HG03558 (cell line): ENCODE data around the gene ZIC4.

Source experiments
- ATAC-seq: cut with Tn5 transposase; IDR thresholded peaks from one replicate; pipeline ENCODE4 v1.9.1; 2021; ENCODE audit warnings: moderate number of reproducible peaks; ENCODE audit not compliant: unreplicated experiment; ENCODE audit errors: extremely low read depth

The ZIC4 gene

GRCh38 chr3:147358144-147358992, 48.0 kb downstream of the ZIC4 start:
- no peak for ATAC-seq

- no peak for ATAC-seq
These were observed 49.1 kb downstream of the ZIC4 start for GRCh38 chr3:147356909-147357900.

- ATAC-seq: no peak
These were observed 50.0 kb downstream of the ZIC4 start for GRCh38 chr3:147356145-147356908.

- no peak for ATAC-seq
These were observed 50.6 kb downstream of the ZIC4 start for GRCh38 chr3:147355753-147356090.

GRCh38 chr3:147355084-147355752, 51.1 kb downstream of the ZIC4 start:
- ATAC-seq: no peak

- ATAC-seq: no peak
These were observed 51.7 kb downstream of the ZIC4 start for GRCh38 chr3:147354623-147355022.

- no peak for ATAC-seq
These were observed 55.0 kb downstream of the ZIC4 start for GRCh38 chr3:147351301-147351700.

- ATAC-seq: no peak
These were observed 57.4 kb downstream of the ZIC4 start for GRCh38 chr3:147348976-147349375.

GRCh38 chr3:147343926-147344325, 62.4 kb downstream of the ZIC4 start:
- ATAC-seq: no peak

GRCh38 chr3:147341727-147342126, 64.6 kb downstream of the ZIC4 start:
- no peak for ATAC-seq

GRCh38 chr3:147336543-147337278, 69.6 kb downstream of the ZIC4 start:
- ATAC-seq: no peak
